Cardiac fibroblast (primary cell): ENCODE measurements around the gene PHF11.

Source experiments
- DNase-seq, 2 donors: peaks; one replicate each; pipeline versions ENCODE4 v3.0.0 to v3.0.0-alpha.2; 2010; ENCODE audit warnings: low read depth in 2 of 2
- H3K4me3 ChIP-seq, 2 donors: replicated peaks in 1 of 2; 1 replicate in 1 of 2; 2 replicates in 1 of 2; pipeline ENCODE4 v1.5.1; 2011; ENCODE audit warnings: low read depth in 2 of 2, low read length in 2 of 2, mild to moderate bottlenecking in 2 of 2, moderate library complexity in 1 of 2
- TF ChIP-seq, protein P1 (sequence below): IDR thresholded peaks from one replicate; pipeline ENCODE4 v1.5.1; 2011; ENCODE audit warnings: low read depth, mild to moderate bottlenecking, low read length, inconsistent platforms

PHF11 gene

DNA sequence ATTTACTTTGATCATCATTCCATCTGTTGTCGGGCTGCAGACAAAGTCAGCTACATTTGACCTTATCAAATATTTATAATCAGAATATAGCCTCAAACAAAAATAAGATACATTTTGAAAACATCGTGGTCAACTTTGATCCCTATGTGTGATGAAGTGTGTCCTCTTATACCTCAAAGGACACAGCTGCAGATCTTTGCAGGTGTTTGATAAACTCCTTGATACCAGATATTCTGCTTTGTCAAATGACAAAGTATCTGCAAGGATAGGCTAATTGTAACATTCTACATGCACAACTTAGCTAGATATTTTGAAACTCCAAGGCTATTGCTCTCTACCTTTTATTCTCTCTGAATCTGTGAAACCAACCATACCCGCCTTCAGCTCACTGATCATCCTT, 44.0 kb downstream of the PHF11 start:
- TF ChIP-seq, protein P1, sequence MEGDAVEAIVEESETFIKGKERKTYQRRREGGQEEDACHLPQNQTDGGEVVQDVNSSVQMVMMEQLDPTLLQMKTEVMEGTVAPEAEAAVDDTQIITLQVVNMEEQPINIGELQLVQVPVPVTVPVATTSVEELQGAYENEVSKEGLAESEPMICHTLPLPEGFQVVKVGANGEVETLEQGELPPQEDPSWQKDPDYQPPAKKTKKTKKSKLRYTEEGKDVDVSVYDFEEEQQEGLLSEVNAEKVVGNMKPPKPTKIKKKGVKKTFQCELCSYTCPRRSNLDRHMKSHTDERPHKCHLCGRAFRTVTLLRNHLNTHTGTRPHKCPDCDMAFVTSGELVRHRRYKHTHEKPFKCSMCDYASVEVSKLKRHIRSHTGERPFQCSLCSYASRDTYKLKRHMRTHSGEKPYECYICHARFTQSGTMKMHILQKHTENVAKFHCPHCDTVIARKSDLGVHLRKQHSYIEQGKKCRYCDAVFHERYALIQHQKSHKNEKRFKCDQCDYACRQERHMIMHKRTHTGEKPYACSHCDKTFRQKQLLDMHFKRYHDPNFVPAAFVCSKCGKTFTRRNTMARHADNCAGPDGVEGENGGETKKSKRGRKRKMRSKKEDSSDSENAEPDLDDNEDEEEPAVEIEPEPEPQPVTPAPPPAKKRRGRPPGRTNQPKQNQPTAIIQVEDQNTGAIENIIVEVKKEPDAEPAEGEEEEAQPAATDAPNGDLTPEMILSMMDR: no peak
- H3K4me3 ChIP-seq: no peak overlapping the region
- DNase-seq: no peak

DNA sequence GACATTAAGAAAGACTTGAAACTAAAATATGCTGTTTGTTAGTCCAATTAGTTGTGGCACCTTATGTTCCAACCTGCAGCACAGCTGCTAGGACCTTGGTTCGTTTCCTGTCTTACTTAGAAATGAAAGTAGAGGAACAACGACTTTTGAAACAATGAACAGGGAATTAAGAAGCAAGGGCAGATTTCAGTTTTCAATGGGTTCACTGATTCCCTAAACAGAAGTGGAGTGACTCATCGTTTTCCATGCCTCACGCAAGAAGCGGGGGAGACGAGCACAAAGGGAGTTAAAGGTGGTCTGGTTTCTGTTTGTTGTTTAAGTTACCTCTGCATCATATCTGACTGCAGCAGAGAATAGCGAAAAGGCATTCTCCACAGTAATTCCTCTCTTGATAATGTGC, 44.8 kb downstream of the PHF11 start:
- DNase-seq: peak; percentile 39 to 62
- H3K4me3 ChIP-seq: no peak overlapping the region
- TF ChIP-seq, protein P1: no peak

DNA sequence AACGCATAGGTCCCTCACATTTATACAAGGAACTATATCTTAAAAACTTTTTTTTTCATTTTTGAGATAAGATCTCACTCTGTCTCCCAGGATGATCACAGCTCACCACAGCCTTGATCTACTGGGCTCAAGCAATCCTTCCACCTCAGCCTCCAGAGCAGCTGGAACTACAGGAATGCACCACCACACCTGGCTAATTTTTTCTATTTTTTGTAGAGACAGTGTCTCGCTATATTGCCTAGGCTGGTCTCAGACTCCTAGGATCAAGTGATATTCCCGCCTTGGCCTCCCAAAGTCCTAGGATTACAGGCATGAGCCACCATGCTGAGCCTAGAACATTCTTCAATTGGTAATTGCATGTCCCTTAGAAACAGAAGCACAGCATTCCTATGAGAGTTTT, 47.9 kb downstream of the PHF11 start:
- TF ChIP-seq, protein P1: no peak
- no peak for DNase-seq
- H3K4me3 ChIP-seq: no peak overlapping the region

DNA sequence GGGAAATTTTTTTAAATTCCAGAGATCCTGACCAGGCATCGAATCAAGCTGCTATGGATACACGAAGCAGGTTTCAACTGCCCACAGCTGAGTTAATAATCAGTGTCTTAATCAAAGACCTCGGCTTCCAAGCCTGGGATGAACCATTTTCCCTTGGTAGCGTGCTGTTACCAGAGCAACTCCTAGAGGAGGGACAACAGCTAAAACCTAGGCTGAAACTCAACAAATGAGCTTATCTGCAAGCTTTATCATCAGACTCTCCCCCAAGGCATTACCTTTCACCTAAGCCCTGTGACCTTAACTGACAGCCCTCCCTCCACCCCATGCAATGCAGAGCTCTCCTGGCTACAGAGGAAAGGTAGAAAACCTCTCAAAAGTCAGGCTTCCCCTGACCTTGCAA, 49.9 kb downstream of the PHF11 start:
- no peak overlapping the region for H3K4me3 ChIP-seq
- no peak for DNase-seq
- TF ChIP-seq, protein P1: no peak

DNA sequence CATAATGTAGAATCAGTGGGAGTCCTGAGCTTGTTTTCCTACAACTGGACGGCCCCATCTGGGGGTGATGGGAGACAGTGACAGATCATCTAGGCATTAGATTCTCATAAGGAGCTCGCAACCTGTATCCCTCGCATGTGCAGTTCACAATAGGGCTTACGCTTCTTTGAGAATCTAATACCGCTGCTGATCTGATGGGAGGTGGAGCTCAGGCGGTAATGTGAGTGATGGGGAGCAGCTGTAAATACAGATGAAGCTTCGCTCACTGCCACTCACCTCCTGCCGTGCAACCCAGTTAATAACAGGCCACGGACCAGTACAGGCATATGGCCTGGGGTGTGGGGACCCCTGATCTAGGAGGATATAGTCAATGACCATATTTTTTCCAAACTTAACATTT, 50.8 kb downstream of the PHF11 start:
- TF ChIP-seq, protein P1: no peak
- no peak for DNase-seq
- no peak overlapping the region for H3K4me3 ChIP-seq

DNA sequence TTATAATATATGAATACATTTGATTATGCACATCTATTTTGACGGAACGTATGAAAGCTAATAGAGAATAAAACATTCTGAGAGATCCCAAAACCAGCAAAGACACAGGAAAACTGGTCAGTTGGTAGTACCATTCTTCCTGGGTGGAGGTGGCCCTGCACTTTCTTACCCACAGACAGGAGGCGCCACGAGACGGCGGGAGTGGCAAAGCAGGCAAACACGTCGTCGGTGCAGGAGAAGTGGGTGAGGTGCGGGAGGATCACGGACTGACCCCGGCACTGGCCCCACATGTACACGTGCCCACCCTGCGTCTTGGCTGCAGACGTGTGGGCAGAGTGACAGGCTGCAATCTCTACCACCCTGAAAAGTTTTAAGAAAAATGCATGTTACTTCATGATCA, 53.5 kb downstream of the PHF11 start:
- no peak for DNase-seq
- TF ChIP-seq, protein P1: peak; percentile 33
- H3K4me3 ChIP-seq: no peak overlapping the region

DNA sequence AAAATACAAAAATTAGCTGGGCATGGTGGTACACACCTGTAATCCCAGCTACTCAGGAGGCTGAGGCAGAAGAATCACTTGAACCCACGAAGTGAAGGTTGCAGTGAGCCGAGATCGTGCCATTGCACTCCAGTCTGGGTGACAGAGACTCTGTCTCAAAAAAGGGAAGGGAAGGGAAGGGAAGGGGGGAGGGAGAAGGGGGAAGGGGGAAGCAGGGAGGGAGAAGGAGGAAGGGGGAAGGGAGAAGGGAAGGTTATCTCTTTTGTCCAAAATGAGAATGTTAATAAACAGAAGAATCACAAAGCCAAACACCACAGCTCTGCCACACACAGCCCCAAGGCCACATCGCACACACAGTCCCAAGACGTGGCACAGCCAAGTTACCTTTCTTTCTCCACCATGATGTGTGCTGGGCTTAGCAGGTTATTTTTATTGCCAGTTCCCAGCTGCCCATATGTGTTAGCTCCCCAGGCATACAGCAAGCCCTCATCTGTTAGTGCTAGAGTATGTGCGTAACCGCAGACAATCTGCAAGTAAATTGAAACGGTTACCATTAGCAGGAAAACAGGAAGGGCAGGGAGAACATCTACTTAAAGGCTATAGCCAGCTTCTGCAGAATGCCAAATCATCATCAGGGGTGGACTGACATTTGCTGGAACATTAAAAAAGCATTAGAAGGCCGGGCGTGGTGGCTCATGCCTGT, 55.3 kb downstream of the PHF11 start:
- DNase-seq: no peak
- no peak overlapping the region for H3K4me3 ChIP-seq
- TF ChIP-seq, protein P1: no peak
